SKM-1 (cell line): ENCODE data around the gene TRIM61.

ENCODE experiments used
- DNase-seq: peaks from one replicate; lab custom pipeline; 2025; ENCODE audit not compliant: unreplicated experiment; lab: John Stamatoyannopoulos, UW

The TRIM61 gene

GRCh38 chr4:164918956-164919355, 58.5 kb downstream of the TRIM61 start:
- no peak for DNase-seq
